GM18858 (cell line): ENCODE measurements around the gene TLNRD1.

Experiments
- ATAC-seq: cut with Tn5 transposase; IDR thresholded peaks from one replicate; pipeline ENCODE4 v1.9.1; 2021; ENCODE audit not compliant: unreplicated experiment

The TLNRD1 gene

DNA sequence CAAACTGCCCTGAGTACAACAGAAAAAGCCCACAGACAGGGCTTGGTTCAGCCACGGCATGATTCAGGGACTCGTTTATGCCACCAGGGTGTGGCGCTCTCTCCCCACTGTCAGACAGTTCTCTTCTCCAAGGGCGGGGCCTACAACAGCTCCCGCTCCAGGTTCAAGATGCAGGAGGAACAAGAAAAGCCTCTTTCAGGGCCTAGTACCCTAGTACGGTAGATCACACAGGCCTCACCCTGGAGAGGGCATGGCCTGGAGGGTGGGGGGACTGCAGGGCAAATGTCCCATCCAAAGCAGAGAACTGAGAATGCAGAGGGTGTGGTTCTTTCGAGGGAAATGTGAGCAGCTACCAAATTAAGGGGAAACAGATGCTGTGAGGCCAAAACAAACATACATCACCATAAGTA lies 23.1 kb upstream of the TLNRD1 start:
- ATAC-seq: no peak

- ATAC-seq: no peak
Measured at GRCh38 chr15:80978685-80979329, 21.9 kb upstream of the TLNRD1 start.

DNA sequence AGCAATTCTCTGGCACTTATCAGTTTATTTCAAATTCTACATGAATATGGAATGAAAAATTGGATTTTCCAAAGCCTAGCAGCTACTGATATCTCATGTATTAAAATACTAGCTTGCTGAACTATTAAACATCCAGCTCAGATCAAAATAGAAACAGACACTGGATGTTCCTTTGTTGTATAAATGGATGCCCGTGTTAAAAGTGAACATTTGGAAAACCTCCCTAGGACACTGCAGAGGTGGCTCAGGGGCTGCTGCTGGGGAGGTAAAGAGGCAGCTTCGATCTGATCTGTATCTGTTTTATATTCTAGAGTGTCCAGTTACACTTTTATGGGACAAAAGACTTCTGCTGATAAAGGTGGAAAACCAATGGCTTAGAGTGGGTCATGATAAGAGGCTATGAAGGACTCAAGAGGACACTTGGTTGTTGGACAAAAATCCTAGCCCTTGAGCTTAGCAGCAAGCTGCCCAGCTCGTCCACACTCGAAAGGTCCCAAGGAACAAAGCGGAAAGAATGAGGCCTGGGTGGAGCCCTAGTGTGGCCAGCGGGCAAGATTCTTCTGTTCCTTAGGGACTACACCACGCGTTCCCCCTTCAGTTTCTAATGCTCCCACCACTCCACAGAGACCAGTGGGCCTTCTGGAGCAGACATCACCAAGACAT lies 21.1 kb upstream of the TLNRD1 start:
- no peak for ATAC-seq

GRCh38 chr15:80982205-80982604 lies 18.5 kb upstream of the TLNRD1 start:
- ATAC-seq: no peak

- no peak for ATAC-seq
Measured at GRCh38 chr15:80982839-80983238, 17.9 kb upstream of the TLNRD1 start.

DNA sequence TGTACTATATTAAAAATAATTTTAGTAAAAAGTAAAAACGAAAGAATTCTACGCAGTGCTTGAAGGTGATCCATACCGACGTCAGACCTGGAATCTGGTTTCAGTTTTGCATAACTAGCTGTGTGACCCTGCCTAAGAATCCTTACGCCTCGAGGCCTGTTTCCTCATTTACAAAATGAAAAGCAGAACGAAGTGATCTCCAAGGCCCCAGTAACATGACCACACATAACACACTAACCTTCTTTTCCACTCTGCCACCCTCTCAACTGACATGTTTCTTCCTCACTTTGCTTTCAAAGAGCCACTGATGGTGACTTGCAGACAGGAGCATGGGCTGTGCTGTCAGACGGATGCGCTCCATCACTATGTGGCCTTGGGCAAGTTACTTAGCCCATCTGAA lies 15.9 kb upstream of the TLNRD1 start:
- ATAC-seq: no peak

DNA sequence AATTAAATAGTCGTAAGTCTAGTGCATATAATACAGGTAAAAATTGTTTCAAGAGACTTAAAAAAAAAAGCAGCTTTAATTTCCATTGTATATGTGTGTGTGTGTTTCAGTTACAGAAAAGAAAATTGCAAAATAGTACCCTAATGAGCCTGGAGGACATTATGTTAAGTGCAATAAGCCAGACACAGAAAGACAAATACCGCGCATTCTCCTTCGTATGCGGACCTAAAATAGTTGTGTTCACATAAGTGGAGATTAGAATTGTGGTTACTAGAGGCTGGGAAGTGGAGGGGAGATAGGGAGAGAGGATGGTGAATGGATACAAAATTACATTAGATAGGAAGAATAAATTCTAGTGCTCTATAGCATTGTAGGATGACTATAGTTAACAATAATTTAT lies 14.7 kb upstream of the TLNRD1 start:
- no peak for ATAC-seq

DNA sequence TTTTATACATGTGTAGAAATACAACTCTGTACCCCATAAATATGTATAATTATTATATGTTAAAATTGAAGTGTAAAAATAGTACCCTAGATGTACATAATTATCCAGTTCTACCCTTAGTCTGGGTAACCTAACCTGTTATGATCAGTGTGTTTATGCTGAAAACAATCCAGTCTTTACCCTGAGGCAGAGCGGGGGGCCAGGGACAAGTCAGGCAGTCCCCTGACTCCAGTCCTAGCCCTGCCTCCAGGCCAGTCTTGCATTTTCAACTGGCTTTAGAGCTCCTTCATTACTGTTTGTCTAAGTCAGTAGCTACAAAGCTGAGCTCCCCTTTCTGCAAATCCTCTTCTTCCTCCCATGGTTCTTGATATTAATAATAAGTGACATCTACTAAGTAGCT lies 14.2 kb upstream of the TLNRD1 start:
- no peak for ATAC-seq

- no peak for ATAC-seq
Measured at GRCh38 chr15:80988148-80988796, 12.5 kb upstream of the TLNRD1 start.

DNA sequence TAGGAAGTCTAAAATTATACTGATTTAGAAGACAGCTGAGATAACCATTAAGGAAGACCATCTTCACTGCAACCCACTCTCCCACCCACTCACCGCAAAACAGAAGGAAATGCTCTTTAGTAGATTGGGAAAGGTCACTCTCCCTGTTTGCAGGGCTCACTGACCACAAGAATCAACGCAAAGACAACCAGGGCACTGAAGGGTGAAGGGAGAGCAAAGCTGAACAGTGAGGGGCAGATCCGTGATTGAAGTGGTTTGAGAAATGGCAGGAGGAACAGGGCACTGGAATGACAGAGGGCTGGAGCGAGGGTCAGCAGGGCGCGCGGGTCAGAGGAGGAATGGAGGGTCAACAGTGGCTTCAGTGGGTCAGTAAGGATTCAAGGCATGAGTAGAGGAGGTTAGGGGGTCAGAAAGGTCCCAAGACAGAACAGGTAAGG lies 11.6 kb upstream of the TLNRD1 start:
- no peak for ATAC-seq

GRCh38 chr15:80989518-80990478 lies 10.9 kb upstream of the TLNRD1 start, which contains the start of gene MESD:
Gene MESD, minus strand, starts transcription at chr15:80989819. Its CDS starts 28 bp downstream, at chr15:80989791.
- peak; percentile 70 for ATAC-seq

DNA sequence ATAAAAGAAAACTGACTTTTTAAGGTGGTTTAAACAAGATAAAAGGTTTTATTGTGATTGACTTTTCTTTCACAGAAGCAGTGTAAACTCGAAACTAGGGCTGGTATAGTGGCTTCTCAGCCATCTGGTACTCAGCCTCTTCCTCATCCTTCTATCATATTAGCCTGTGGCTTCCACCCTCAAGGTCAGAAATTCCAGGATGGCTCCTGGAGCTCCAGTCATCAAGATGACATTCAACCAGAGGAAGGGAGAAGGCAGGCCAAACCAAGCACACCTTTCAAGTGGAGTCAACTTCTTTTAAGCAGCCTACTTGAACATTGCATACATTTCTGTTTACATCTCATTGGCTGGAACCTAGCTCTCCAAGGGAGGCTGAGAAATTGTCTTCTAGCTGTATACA lies 9.8 kb upstream of the TLNRD1 start:
- ATAC-seq: no peak

- ATAC-seq: no peak
Measured at GRCh38 chr15:80991421-80991820, 9.3 kb upstream of the TLNRD1 start.

GRCh38 chr15:80992006-80992405 lies 8.7 kb upstream of the TLNRD1 start:
- ATAC-seq: no peak

GRCh38 chr15:80992441-80992840 lies 8.3 kb upstream of the TLNRD1 start:
- ATAC-seq: no peak

- ATAC-seq: no peak
Measured at GRCh38 chr15:80996247-80996646, 4.5 kb upstream of the TLNRD1 start.

DNA sequence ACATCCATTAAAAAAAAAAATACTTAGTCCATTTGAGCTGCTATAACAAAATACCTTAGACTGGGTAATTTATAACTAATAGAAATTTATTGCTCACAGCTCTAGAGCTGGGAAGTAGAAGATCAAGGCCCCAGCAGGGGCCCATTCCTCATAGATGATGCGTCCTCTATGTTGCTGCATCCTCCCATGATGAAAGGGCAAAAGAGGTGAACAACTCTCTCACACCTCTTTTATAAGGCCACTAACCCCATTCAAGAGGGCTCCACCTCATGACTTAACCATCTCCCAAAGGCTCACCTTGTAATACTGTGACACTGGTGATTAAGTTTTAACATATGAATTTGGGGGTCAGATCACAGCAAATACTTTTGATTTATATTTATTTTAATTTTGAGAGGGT lies 3.0 kb upstream of the TLNRD1 start:
- no peak for ATAC-seq

DNA sequence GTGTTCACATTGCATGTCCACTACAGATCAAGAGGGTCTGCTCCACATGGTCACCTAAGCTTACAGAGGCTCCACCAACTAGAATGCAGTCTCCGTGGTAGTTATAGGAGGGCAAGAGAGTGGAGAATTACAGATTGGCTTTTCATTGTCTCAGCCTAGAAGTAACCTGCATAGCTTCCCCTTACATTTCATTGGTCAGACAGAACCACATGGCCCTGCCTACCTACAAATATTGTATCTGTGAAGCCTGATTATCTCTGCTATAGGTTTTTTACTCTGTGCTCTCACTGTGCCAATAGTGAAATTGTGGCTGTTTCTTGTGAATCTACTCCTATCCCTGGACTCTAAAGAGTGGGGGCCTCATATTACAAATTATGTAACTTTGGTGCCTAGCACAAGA lies 2.5 kb upstream of the TLNRD1 start:
- ATAC-seq: no peak

- peak; percentile 31 for ATAC-seq
Measured at GRCh38 chr15:80999623-81000036, 1.1 kb upstream of the TLNRD1 start.

GRCh38 chr15:81000144-81000623 lies 539 bp upstream of the TLNRD1 start:
- ATAC-seq: no peak
